ENCODE results near the gene SMIM45.

The SMIM45 gene

DNA sequence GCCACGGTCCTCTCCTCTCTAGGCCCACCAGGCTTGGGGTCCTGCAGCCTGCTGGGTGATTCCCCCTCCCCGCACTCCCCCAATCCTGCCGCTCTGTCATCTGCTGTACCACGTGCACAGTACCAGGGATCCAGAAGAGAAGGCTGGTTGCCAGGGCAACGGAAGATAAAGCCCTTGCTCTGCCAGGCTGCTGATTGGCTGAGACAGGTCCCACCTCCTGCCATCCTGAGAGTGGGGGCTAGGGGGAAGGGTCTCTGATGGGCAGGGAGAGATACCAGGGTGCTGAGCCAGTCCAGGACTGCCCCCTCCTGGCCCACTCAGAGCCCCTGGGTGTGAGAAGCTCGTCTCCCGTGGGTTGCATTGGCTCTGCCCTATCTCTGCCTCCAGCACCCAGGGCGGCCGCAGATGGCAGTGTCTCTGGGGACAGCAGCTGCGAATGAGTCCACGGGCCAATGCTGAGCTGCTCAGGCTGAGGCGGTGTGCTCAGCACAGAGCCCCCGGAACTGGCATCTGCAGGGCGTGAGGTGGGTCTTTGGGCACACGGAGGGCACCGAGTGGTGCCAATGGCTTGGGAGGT is at the start of gene SMIM45:
SMIM45 (plus strand) TSS at position 253 of the 577 bp plus-strand sequence.
- DNase-seq = no peak

DNA sequence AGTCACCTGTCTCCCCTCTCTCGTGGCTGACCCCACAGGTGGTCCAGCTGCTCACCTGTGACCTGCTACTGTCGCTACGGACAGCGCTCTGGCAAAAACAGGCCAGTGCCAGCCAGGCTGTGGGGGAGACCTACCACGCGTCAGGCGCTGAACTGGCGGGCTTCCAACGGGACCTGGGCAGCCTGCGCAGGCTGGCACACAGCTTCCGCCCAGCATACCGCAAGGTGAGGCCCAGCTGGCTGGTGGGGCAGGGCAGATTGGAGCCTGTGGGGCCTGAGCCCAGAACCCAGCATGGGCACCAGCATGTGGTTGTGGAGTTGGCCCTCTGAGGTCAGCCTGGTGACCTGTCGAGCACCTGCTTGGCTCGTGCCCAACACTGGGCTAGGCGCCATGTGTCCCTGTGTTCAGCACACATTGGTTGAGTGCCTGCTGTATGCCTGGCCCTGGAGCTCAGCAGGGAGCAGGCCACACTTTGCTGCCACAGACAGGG is 49.0 kb upstream of the SMIM45 start:
- DNase-seq = no peak

DNA sequence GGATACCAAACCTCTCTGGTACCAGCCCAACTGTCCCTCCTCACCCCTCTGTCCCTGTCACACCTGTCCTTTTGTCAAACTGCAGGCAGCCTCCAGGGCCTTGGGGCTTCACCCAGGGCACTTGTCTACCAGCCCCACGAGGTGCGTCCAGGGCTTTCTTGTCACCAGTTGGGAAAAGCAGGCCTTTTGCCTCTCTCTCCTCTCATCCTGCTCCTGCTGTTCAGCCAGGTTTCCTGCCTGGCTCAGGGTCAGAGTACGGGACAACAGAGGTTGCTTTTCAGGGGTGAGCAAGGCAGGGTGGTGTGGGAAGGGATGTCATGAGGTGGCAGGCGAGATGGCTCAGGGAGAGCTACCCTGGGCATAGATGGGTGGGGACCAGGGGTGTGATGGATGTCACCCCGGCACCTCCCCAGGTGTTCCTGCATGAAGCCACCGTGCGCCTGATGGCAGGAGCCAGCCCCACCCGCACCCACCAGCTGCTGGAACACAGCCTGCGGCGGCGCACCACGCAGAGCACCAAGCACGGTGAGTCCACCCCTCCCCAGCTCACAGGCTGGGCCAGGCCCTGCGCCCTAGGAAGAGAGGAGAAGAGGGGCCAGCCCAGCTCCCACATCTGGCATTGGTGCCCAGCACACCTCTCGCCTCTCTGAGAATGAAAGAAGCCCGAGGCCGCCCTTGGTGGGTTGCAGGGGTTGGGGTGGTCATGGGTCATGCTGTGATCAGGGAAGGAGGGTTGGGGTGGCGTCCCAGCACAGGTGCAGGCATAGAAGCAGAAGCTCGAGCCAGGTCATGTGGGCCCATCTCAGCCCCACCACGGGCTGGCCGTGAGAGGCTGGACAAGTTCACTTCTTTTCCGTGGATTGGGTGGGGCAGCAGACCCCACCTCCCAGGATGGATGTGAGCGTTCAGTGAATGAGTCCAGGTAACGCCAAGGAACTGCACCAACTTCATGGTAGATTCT is 47.2 kb upstream of the SMIM45 start:
- no peak for DNase-seq

DNA sequence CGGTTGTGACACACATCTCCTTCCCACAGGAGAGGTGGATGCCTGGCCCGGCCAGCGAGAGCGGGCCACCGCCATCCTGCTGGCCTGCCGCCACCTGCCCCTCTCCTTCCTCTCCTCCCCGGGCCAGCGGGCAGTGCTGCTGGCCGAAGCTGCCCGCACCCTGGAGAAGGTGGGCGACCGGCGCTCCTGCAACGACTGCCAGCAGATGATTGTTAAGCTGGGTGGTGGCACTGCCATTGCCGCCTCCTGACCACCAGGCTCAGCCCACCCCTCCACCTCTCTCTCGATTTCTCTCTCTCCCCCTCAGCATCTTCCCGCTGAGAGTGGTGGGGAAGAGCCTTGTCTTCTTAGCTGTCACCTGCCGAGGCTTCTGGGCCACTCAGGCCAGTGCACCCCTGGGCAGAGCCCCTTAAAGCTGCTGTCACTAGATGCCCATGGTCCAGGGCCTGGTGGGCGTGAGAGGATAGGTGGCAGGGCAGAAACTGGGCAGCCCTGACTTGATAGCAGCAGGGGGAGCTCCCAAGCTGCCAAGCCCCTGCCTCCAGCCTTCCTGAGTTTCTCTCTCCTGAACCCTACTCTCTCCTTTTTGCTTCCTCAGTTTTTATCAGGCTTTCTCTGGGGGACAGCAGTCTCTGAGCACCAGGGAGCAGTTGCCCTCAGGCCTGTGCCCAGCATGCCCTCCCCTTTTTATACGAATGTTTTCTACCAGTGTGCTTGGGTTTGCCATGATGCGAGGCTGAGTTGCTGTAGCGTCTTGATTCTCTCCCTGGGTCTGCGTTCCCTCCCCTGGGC is 46.3 kb upstream of the SMIM45 start:
- DNase-seq = no peak

DNA sequence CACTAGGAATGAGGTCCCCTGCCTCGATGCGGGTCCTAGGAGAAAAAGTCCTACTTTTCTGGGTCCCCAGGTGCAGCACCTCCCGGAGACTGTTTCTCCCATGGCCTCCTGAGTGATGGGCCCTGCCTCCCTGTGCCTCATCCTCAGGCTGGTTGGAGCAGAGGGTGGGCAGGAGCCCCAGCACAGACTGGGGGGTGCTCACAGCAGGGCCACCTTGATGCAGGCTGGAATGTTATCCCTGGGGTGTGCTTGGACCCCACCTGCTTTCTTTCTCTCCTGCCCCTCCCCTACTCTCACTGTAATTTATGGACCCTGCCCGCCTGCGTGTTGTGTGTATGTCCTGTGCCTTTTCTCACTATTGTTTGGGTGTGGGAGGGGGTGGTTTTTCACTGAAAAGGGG is 45.1 kb upstream of the SMIM45 start:
- no peak for DNase-seq

DNA sequence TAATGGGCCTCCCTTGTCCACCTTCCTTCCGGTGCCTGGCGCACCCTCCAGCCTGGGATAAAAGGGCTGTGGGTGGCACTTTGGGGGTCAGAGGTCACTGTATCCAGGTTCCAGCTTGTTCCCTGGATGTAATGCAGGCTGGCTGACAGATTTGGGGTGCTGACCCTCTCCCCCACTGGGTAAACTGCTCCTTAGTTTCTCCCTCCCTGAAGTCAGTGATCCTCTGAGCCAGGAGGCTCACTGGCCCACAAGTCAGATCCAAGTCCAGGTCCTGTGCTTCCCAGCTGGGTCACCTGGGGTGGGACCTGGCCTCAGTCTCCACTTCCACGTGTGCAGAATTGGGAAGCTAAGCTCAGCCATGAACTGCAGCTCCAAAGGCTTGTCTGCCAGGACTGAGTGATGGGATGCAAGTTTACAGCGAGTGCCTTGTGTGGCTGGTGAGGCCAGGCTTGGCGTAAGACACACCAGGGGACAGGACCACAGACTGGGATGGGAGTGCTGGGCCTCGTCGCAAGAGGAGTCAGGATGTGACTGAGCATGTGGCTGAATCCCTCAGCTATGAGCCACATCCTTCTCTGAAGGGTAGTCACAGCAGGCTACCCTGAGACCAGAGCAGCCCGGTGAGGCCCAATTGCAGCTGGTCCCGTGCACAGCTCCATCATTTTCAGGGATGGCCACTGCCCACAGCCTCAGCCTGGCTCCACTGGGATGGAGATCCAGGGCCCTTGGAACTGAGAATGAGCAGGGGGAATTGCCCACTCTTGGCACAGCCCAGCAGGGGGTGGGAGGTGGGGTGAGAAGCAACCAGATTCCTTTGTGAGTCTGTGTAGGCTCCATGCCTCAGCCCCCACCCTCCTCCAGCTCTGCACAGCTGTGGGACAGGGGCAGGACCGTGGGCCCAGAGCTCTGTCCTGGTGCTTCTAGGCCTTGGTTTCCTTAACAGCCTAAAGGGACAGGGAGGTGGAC is 44.2 kb upstream of the SMIM45 start:
- DNase-seq = no peak

DNA sequence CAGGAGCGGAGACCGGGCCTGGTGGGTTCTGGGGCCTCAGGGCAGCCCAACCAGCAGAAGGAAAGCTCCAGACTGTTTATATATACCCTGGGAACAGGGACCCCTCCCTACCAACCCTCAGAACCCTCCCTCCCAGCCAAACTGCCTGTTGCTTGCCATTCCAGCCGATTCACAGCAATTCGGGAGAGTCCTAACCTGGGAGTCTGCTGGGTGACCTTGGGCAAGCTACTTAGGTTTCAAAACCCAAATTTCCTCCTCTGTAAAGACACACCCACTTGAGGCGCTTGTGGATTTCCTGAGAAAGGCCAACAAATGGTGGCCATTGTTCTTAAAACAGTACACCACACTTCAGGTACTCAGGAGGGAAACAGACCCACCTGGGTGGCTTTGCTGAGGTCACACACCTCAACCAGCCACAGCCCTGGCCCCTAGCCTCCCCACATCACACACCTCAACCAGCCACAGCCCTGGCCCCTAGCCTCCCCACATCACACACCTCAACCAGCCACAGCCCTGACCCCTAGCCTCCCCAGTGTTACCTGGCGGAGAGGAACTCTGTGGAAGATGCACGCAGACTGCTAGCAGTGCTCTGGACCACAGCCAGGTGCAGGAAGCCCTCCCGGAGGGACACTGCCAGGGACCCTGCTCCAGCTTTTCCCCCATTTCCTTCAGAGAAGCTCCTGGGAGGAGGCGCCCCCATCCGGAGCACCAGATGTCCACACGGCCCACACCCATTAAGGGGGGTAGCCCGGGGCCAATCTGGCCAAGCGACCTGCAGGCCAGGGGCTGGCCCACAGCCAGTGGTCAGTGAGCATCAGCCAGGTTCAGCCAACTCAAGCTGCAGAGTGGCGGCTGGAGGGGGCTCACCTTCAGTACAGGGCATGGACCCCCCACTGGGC is 43.3 kb upstream of the SMIM45 start:
- DNase-seq = peak; percentile 65

DNA sequence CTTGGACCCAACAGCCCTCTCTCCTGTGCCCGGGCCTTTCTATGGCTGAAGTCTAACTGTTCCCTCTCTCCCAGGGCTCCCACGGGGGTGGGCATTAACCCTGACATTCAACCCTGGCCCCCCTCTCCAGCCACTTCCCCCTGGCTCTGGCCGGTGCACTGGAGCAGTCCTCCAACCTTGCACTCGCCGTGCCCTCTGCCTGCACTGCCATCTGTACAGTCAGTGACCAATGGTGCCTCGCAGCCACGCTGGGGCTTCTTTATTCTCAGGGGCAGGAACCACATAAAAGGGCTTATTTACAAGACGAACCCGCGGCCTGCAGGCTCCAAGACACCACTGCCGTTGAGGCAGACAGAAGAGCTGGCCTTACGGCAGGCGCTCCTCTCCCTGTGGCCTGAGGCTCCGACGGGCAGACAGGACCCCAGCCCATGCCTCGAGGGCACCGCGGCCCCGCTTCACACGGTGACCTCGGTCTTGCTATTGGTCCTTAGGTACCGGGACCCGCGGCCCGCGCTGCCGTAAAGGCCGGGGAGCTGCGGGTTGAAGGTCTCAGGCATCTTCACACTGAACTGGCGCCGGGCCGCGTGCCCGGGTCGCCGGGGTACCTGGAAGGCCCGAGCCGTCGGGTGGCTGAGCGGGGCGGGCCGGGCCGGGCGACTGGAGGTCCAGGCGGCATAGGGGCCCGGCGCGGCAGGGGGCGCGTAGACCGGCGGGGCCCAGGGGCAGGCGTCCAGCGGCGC is 42.5 kb upstream of the SMIM45 start:
- no peak for DNase-seq

DNA sequence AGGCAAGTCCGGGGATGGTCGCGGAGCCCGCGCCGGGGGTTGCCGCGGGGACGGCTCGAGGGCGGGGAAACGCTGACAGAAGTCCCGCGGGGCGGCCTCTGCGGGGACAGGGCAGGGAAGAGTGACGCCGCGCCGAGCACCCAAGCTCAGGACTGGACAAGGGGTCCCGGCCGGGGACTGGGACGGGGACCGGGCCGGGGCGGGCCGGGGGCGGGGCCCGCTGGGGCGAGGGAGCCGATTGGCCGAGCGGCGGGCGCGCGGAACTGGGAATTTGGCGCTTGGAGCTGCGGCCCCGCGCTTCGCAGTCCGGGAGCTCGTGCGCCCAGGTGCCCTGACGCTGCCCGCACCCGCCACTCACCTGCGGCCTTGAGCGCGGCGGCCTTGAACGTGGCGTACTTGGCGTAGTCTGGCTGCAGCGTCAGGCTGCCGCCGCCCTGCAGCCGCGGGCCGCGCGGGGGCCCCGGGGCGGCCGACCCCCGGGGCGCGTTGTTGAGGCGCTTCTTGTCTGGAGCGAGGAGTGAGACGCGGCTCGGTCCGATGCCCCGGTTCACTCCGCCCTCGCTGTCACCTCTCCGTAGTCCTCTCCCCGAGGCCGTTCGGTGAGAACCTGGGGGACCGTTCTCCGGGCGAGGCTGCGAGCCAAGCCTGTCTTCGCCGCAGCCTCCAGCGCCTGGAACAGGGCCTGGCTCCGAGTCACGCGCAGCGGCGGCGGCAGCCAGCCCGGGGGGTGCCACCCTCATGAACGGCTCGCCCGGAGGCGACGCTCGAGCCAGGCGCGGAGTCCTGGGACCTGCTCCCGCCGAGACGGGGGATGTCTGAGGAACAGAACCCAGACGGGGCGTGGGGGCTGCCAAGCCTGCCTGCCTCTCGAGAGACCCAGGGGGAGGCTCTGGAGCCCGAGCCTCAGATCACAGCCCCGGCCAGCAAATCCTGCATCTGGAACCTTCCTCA is 41.6 kb upstream of the SMIM45 start:
- DNase-seq = peak; percentile 75

DNA sequence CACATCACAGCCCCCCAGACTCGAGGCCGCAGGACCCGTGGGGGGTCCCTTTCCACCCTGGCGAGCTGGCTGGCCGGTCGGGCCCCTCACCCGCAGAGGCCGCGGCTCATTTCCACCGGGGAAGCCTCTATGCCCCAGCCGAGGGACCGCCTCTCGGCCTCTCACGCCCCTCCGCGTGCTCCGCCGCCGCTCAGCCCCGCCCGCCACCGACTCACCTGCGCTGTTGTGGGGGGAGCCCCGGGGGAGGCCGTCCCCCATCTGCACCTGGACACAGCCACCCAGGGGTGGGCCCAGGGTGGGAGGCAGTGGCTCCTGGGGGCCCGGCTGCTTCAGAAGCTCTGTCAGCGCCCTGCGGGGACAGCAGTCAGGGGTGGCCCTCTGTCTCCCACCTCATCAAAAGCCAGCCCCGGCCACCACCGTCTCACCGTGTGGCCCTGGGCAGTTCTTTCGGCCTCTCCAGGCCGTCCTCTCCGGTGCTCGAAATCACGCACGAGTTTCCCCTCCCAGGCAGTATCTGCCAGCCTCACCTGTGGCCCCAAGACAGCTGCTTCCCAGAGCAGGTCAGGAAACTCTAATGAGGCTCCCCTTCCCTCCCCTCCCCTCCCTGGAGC is 40.8 kb upstream of the SMIM45 start:
- peak; percentile 65 for DNase-seq

DNA sequence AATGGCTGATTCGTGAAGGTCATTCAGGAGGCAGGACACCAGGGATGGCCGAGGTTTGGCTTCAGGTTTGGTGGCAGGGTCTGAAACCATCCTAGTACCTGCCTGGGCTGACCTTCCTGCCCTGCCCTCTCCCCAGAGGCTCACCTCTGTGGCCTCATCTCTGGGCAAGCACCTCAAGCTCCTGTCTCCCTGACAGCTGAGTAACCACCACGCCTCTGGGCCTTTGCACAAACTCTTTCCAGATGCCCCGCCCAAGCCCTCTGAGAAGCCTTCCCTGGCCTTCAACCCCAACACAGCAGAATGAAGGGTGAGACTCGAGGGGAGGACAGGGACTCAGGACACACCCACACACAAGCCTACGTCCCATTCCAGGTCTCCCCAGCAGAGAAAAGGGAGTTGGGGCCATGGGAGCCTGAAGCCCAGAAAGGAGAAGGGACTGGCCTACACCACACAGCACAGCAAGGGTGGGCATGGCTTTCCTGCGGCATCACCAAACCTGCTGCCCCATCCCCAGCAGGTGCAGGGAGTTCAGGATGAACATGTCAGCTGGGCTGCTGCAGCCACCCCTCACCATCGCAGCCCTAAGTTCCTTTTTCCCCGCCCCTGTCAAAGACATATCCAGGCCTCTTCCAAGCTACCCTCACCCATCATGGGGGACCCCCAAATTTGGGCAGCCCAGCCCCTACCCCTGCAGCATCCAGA is 39.5 kb upstream of the SMIM45 start:
- no peak for DNase-seq

DNA sequence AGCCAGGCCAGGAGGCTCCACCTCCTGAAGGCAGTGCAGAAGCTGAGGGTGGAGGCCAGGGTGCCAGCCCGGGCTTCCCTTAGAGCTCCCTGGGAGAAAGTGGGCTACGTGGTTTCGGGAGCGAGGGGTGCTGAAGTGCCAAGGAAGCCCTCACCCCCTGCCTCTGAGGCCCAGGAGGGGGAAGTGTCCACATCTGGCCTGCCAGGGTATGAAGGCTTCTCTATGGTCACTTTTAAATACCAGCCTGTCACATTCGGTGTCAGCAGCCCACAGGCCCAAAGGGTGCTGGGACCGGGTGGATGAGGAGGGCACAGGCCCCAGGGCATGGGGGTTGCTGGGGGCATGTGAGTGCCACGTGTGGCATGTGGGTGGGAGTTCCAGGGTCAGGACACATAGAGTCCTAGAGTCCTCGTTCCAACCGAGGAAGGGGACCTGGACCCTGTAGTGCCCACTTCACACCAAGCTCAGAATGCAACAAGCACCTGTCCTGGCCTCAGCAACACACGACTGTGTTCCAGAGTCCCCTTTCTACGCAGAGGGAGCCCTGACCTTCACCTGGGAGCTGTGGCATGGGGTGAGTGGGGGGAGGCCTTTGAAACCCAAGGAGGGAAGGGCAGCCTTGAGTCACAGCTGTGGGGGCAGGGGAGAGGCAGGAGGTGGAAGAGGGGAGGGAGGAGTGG is 38.8 kb upstream of the SMIM45 start:
- no peak for DNase-seq

DNA sequence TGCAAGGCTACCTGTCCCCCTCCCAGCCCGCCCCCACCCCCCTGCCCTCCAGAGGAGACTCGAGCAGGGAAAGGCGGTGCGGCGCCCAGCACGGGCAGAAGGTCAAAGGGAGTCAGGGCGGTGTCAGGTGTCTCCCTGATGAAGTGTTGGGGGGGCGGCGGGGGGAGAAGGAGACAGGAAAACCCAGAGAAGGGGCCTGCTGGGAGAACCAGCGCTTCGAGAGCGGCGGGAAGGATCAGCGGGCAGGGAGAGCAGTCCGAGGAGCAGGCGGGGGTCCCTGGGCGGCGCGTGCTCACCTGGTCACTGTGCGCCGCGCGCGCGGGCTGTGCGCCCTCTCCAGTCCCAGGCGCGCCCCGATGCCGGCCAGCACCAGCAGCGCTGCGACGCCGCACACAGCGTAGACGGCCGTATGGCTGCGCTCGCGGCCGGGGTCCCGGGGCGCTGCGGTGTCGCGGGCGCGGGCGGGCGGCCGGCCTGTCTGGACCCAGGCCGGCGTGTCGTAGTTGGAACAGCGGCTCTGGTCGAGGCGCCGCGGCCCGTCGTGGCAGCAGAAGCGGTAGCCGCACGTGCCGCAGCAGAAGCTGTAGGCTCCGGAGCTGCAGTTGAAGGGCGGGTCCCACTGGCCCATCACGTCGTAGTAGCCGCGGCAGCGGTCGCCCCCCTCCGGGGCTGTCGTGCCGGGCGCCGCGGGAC is 38.0 kb upstream of the SMIM45 start:
- DNase-seq = peak; percentile 60

DNA sequence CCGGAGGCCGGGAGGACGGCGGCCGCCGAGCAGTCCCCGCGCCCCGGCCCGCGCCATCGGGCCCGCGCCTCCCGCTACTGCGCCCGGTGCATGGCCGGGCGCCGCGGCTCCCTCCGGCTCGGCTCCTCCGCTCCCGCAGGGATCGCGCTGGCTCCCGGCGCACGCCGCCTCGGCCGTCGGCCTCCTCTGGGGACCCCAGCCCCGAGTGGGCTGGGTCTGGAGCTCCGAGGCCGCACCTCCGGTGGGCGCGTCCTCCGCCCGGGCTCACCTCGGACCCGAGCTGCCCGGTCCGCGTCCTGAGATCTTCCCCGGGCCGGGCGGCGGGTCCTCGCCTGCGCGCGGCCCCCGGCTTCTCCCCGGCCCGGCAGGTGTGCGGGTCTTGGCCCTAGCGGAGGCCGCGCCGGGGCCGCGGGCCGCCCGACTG is 37.3 kb upstream of the SMIM45 start:
- no peak for DNase-seq

DNA sequence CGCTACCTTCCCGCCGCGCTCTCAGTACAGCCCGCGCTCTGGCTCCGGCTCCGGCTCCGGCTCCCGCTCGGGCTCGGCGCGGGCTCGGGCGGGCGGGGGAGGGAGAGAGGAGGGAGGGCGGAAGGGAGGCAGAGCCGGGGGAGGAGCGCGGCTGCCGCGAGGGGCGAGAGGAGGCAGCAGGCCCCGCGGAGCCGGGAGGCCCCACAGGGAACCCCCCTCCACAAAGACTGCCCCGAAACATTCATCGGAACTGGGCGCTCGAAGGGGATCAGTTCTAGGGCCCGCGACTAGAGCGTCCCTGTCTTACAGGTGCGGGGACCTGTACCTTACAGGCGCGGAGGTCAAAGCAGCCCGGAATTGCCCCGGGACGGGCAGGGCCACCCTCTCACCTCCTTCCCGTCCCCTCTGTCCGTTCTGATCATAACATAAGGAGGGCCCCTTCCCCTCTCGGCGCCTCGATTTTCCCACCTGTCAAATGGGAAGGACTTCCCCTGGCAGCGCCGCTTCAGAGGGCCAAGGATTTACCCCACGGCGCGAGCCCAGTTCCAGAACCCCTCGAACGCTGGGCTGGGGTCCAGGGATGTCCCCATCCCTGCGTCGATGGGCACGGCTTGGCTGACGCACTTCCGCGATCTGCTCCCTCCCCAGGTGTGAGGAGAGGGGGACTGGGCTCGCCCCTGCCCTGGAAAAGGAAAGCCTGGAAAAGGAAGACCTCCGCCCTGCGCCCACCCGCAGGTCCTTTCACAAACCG is 36.7 kb upstream of the SMIM45 start, which contains the start of gene SHISA8:
SHISA8 (minus strand) TSS at position 40 of the 751 bp plus-strand sequence. CDS start 407 bp downstream, outside the sequence.
- DNase-seq = peak; percentile 74

All from activated CD8-positive, alpha-beta memory T cell treated with anti-CD3 and anti-CD28 coated beads, Interleukin-2, amount 50 U/mL, for 48 hours (primary cell).